ENCODE measurements around the gene EGFLAM. TPM values are rescaled to one million over a fixed set of nuclear protein-coding genes. Genes with fewer than 3 reads are reported as not detected.

EGFLAM gene
- total and polyA plus RNA-seq, 2 donors (not counting 3 experiments of a cell fraction or from before 2014, with no cell fraction given): 1.2 to 2.7 TPM

DNA sequence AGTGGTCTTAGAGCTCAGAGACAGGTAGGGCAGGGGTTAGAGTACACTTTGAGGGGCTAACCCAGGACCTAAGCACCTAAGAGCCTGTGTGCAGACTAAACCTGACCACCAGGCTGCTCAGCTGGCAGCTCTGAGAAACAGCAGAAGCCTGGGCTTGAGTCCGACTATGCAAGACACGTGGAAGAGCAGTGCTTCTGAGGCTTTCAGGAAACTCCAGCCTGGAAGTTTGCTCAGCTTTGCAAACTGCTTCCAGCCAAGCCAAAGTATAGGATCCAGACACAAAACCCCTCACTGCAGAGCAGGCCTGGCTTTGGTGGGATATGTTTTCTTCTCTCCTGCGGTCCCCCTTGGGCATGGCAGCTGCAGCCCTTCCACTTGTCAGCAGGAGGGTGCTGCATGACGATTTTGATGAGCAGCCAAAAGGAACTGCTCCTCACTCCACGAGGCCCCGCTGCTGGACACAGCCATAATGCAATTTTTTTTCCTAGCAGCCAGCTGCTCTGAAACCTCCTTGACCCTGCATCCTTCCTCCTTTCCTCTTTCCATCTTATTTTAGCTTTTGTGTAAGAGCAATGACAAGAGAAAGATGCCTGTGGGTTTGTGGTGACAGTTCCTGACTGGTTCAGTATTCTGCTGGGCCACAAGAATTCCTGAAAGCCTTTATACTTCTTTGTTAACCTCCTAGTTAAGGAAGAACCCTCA is 175.0 kb downstream of the EGFLAM start:
- TF ChIP-seq MYC (IDR thresholded peaks at IDR 0.05; ENCODE audit: low read depth, low read length): no peak
- peak; percentile 45 for TF ChIP-seq JUN (IDR thresholded peaks at IDR 0.05; ENCODE audit: borderline replicate concordance, insufficient read depth, insufficient read length, low read depth)
- no peak for TF ChIP-seq FOS (IDR thresholded peaks at IDR 0.05; ENCODE audit: borderline replicate concordance, insufficient read depth, low read length)
- peak; percentile 50 for TF ChIP-seq POLR2AphosphoS5 (IDR thresholded peaks at IDR 0.05; ENCODE audit: insufficient read depth, low read depth, low read length)
- TF ChIP-seq EZH2 (IDR thresholded peaks at IDR 0.05; ENCODE audit: borderline replicate concordance, low read depth, low read length, severe bottlenecking): no peak
- TF ChIP-seq, protein P1, sequence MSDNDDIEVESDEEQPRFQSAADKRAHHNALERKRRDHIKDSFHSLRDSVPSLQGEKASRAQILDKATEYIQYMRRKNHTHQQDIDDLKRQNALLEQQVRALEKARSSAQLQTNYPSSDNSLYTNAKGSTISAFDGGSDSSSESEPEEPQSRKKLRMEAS (IDR thresholded peaks at IDR 0.05; ENCODE audit: insufficient read depth, insufficient read length): no peak
- no peak for TF ChIP-seq POLR2A (IDR thresholded peaks at IDR 0.05; ENCODE audit: low read depth, low read length)
- no peak for TF ChIP-seq GATA2 (IDR thresholded peaks at IDR 0.05; ENCODE audit: insufficient read depth, insufficient read length, low read depth, low read length)
- TF ChIP-seq, protein P2, sequence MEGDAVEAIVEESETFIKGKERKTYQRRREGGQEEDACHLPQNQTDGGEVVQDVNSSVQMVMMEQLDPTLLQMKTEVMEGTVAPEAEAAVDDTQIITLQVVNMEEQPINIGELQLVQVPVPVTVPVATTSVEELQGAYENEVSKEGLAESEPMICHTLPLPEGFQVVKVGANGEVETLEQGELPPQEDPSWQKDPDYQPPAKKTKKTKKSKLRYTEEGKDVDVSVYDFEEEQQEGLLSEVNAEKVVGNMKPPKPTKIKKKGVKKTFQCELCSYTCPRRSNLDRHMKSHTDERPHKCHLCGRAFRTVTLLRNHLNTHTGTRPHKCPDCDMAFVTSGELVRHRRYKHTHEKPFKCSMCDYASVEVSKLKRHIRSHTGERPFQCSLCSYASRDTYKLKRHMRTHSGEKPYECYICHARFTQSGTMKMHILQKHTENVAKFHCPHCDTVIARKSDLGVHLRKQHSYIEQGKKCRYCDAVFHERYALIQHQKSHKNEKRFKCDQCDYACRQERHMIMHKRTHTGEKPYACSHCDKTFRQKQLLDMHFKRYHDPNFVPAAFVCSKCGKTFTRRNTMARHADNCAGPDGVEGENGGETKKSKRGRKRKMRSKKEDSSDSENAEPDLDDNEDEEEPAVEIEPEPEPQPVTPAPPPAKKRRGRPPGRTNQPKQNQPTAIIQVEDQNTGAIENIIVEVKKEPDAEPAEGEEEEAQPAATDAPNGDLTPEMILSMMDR (IDR thresholded peaks at IDR 0.05; ENCODE audit: extremely low read depth in 1 of 2, insufficient read depth in 1 of 2, low read depth in 1 of 2, low read length in 2 of 2): peak in 1 of 2 donors; percentile 11
- Histone ChIP-seq H4K20me1 (replicated peaks; ENCODE audit: control insufficient read depth, extremely low read depth, insufficient read depth, low read length) (no peaks in the 10 kb centered on the region), H2AFZ (ENCODE audit: low read depth, low read length) (peak overlapping the region; percentile 20), H3K9me3 (replicated peaks; ENCODE audit: control insufficient read depth, insufficient read depth, low read length) (no peaks in the 10 kb centered on the region), H3K4me1 (ENCODE audit: control insufficient read depth, extremely low read depth, insufficient read depth, low read length) (peaks cover 19% of the 10 kb centered on the region), H3K79me2 (ENCODE audit: control insufficient read depth, insufficient read depth, low read length) (no peaks in the 10 kb centered on the region), H3K27ac (ENCODE audit: insufficient read depth, low read depth, low read length) (peak overlapping the region; percentile 58), H3K9me1 (replicated peaks; ENCODE audit: control insufficient read depth, extremely low read depth, insufficient read depth, low read length) (no peaks in the 10 kb centered on the region), H3K4me2 (ENCODE audit: insufficient read depth, low read length) (peak overlapping the region; percentile 14), H3K4me3 (replicated peaks in 1 of 3; ENCODE audit: insufficient read depth in 1 of 3, low read depth in 1 of 3, low read length in 3 of 3) (no peak overlapping the region), H3K9ac (replicated peaks; ENCODE audit: extremely low read depth, insufficient read depth, low read length) (no peak overlapping the region), H3K36me3 (ENCODE audit: control insufficient read depth in 2 of 2, extremely low read depth in 1 of 2, insufficient read depth in 2 of 2, low read length in 2 of 2) (no peaks in the 10 kb centered on the region), H3K27me3 (ENCODE audit: control insufficient read depth in 2 of 2, insufficient read depth in 2 of 2, low read length in 2 of 2) (no peaks in the 10 kb centered on the region)
- BruUV-seq (replicated peaks): no TSS peak
- DNase-seq (ENCODE audit: low read depth, low spot score) (peak; percentile 90), FAIRE-seq (peak; percentile 96)
- ChIA-PET CTCF (interaction anchor here (0.9 to 2.7 kb wide), 12 partner anchors 8 to 376 kb away, joined by 3 to 35 read pairs (median 6); no protein-coding TSS in a partner anchor), POLR2A (interaction anchor here (1.0 kb wide), 1 partner anchor 34 kb away, joined by 3 read pairs; no protein-coding TSS in a partner anchor)
- intact Hi-C loops (cut with micrococcal nuclease): loop anchor here (1.0 kb wide), 1 partner anchor 13 kb away; no protein-coding TSS in a partner anchor
- dilution Hi-C loops (cut with MboI; ENCODE audit: extremely low pct_ligation_motif_present, low sequenced_read_pairs): loop anchor here (25.0 kb wide), 1 partner anchor 379 kb away; no protein-coding TSS in a partner anchor
